HUES64 (cell line): ENCODE measurements around the gene ZCCHC2.

Source experiments
- H3K27ac ChIP-seq: 2 replicates; pipeline ENCODE4 v1.7.0; 2013; ENCODE audit warnings: low read depth, low read length, inconsistent platforms
- H3K27me3 ChIP-seq: 2 replicates; pipeline ENCODE4 v1.6.1; 2013; ENCODE audit warnings: mild to moderate bottlenecking, low read length; ENCODE audit not compliant: insufficient read depth
- H3K36me3 ChIP-seq: 2 replicates; pipeline ENCODE4 v1.6.1; 2013; ENCODE audit warnings: mild to moderate bottlenecking, low read length; ENCODE audit not compliant: insufficient read depth
- H3K4me1 ChIP-seq: 2 replicates; pipeline ENCODE4 v1.6.1; 2013; ENCODE audit warnings: mild to moderate bottlenecking, low read length, moderate library complexity; ENCODE audit not compliant: insufficient read depth
- H3K4me3 ChIP-seq: 2 replicates; pipeline ENCODE4 v1.5.1; 2013; ENCODE audit warnings: mild to moderate bottlenecking, low read length, moderate library complexity
- H3K9ac ChIP-seq: 2 replicates; pipeline ENCODE4 v1.6.1; 2013; ENCODE audit warnings: mild to moderate bottlenecking, low read depth, low read length
- H3K9me3 ChIP-seq: 2 replicates; pipeline ENCODE4 v1.6.1; 2013; ENCODE audit warnings: low read depth, low read length; ENCODE audit not compliant: insufficient read depth
- WGBS: fragments of 150-250, 120-280 bp; methylation state at CpG from one replicate; pipeline ENCODE4 v1.1.7; 2013; ENCODE audit warnings: missing lambda C conversion rate; 5-methylcytosine and 5-hydroxymethylcytosine counted together

The ZCCHC2 gene

GRCh38 chr18:62539284-62540165 is 16.7 kb downstream of the ZCCHC2 start:
- Histone ChIP-seq H3K9me3 (no peaks in the 10 kb centered on the region), H3K4me1 (no peaks in the 10 kb centered on the region), H3K27ac (no peak overlapping the region), H3K36me3 (peaks cover 19% of the 10 kb centered on the region), H3K9ac (no peak overlapping the region), H3K27me3 (no peaks in the 10 kb centered on the region), H3K4me3 (no peak overlapping the region)
- 95% methylated on average over 11 of the region's 11 CpGs for WGBS

GRCh38 chr18:62543021-62543420 is 20.2 kb downstream of the ZCCHC2 start:
- H3K36me3 ChIP-seq = peaks cover 23% of the 10 kb centered on the region
- 93% methylated on average over 7 of the region's 7 CpGs for WGBS

GRCh38 chr18:62545098-62545497 is 22.3 kb downstream of the ZCCHC2 start:
- 97% methylated on average over 4 of the region's 4 CpGs for WGBS
- Histone ChIP-seq H3K9ac (no peak overlapping the region), H3K27me3 (no peaks in the 10 kb centered on the region), H3K4me1 (no peaks in the 10 kb centered on the region), H3K27ac (no peak overlapping the region), H3K4me3 (no peak overlapping the region), H3K9me3 (no peaks in the 10 kb centered on the region), H3K36me3 (peaks cover 23% of the 10 kb centered on the region)

More at GRCh38 chr18:62543021-62543420, 20.2 kb downstream of the ZCCHC2 start:
- Histone ChIP-seq H3K27ac (no peak overlapping the region), H3K9me3 (no peaks in the 10 kb centered on the region), H3K4me3 (no peak overlapping the region), H3K27me3 (no peaks in the 10 kb centered on the region), H3K4me1 (no peaks in the 10 kb centered on the region), H3K9ac (no peak overlapping the region)

- H3K9me3 ChIP-seq = no peaks in the 10 kb centered on the region
- H3K4me1 ChIP-seq = no peaks in the 10 kb centered on the region
- H3K27ac ChIP-seq = no peak overlapping the region
- H3K36me3 ChIP-seq = peaks cover 8% of the 10 kb centered on the region; the same call in 1 of the 2 replicates
- H3K9ac ChIP-seq = no peak overlapping the region
- 94% methylated on average over 4 of the region's 5 CpGs for WGBS
- no peak overlapping the region for H3K4me3 ChIP-seq
- H3K27me3 ChIP-seq = no peaks in the 10 kb centered on the region
Measured at GRCh38 chr18:62549755-62550154, 26.9 kb downstream of the ZCCHC2 start.

GRCh38 chr18:62550746-62551145 is 27.9 kb downstream of the ZCCHC2 start:
- Histone ChIP-seq H3K27ac (no peak overlapping the region), H3K9me3 (no peaks in the 10 kb centered on the region), H3K36me3 (peaks cover 6% of the 10 kb centered on the region; the same call in 1 of the 2 replicates), H3K27me3 (no peaks in the 10 kb centered on the region), H3K4me3 (no peak overlapping the region), H3K9ac (no peak overlapping the region), H3K4me1 (no peaks in the 10 kb centered on the region)
- WGBS = 93% methylated on average over 9 of the region's 9 CpGs

GRCh38 chr18:62551972-62552513 is 29.2 kb downstream of the ZCCHC2 start:
- WGBS = 90% methylated on average over 4 of the region's 4 CpGs
- peaks cover 14% of the 10 kb centered on the region for H3K36me3 ChIP-seq
- no peaks in the 10 kb centered on the region for H3K27me3 ChIP-seq
- H3K4me3 ChIP-seq = no peak overlapping the region
- H3K9me3 ChIP-seq = no peaks in the 10 kb centered on the region
- H3K27ac ChIP-seq = no peak overlapping the region
- no peak overlapping the region for H3K9ac ChIP-seq
- no peaks in the 10 kb centered on the region for H3K4me1 ChIP-seq

GRCh38 chr18:62554061-62554815 is 31.4 kb downstream of the ZCCHC2 start:
- H3K4me1 ChIP-seq = no peaks in the 10 kb centered on the region
- H3K27ac ChIP-seq = no peak overlapping the region
- peaks cover 28% of the 10 kb centered on the region for H3K36me3 ChIP-seq

GRCh38 chr18:62555135-62555534 is 32.3 kb downstream of the ZCCHC2 start:
- Histone ChIP-seq H3K9me3 (no peaks in the 10 kb centered on the region), H3K27ac (no peak overlapping the region), H3K9ac (no peak overlapping the region), H3K4me1 (no peaks in the 10 kb centered on the region), H3K36me3 (peaks cover 29% of the 10 kb centered on the region), H3K4me3 (no peak overlapping the region), H3K27me3 (no peaks in the 10 kb centered on the region)
- 97% methylated on average over 2 of the region's 3 CpGs for WGBS

More at GRCh38 chr18:62554061-62554815, 31.4 kb downstream of the ZCCHC2 start:
- H3K9me3 ChIP-seq = no peaks in the 10 kb centered on the region
- no peak overlapping the region for H3K9ac ChIP-seq
- H3K4me3 ChIP-seq = no peak overlapping the region
- no peaks in the 10 kb centered on the region for H3K27me3 ChIP-seq
- 94% methylated on average over 6 of the region's 6 CpGs for WGBS

GRCh38 chr18:62556397-62556796 is 33.6 kb downstream of the ZCCHC2 start:
- H3K9me3 ChIP-seq = no peaks in the 10 kb centered on the region
- H3K4me1 ChIP-seq = no peaks in the 10 kb centered on the region
- H3K36me3 ChIP-seq = peaks cover 28% of the 10 kb centered on the region
- no peaks in the 10 kb centered on the region for H3K27me3 ChIP-seq
- WGBS = 89% methylated on average over 4 of the region's 4 CpGs
- H3K27ac ChIP-seq = no peak overlapping the region
- H3K4me3 ChIP-seq = no peak overlapping the region
- H3K9ac ChIP-seq = no peak overlapping the region

GRCh38 chr18:62558015-62558663 is 35.3 kb downstream of the ZCCHC2 start:
- WGBS = 96% methylated on average over 6 of the region's 6 CpGs
- peaks cover 34% of the 10 kb centered on the region for H3K36me3 ChIP-seq

More at GRCh38 chr18:62558015-62558663, 35.3 kb downstream of the ZCCHC2 start:
- Histone ChIP-seq H3K27ac (no peak overlapping the region), H3K27me3 (no peaks in the 10 kb centered on the region), H3K4me3 (no peak overlapping the region), H3K9me3 (no peaks in the 10 kb centered on the region), H3K4me1 (no peaks in the 10 kb centered on the region), H3K9ac (no peak overlapping the region)
